ENCODE measurements around the gene PSRC1. TPM values are rescaled to one million over a fixed set of nuclear protein-coding genes. Genes with fewer than 3 reads are reported as not detected.

Gene PSRC1
- total RNA-seq, 2 donors from 2014 or later: 2.4 to 2.5 TPM

- Histone ChIP-seq H3K9me3 (no peaks in the 10 kb centered on the region), H3K27ac (no peak overlapping the region), H3K36me3 (no peaks in the 10 kb centered on the region), H3K4me3 (no peak overlapping the region), H3K4me1 (ENCODE audit: control insufficient read depth in 1 of 2, low read depth in 2 of 2) (peaks cover 0 to 23% of the 10 kb centered on the region in 2 donors), H3K27me3 (replicated peaks; ENCODE audit: insufficient read depth) (no peaks in the 10 kb centered on the region)
- DNase-seq (ENCODE audit: low spot score) (no peak), ATAC-seq (ENCODE audit: insufficient number of reproducible peaks, low FRiP score, low read depth) (no peak)
- TF ChIP-seq, protein P1, sequence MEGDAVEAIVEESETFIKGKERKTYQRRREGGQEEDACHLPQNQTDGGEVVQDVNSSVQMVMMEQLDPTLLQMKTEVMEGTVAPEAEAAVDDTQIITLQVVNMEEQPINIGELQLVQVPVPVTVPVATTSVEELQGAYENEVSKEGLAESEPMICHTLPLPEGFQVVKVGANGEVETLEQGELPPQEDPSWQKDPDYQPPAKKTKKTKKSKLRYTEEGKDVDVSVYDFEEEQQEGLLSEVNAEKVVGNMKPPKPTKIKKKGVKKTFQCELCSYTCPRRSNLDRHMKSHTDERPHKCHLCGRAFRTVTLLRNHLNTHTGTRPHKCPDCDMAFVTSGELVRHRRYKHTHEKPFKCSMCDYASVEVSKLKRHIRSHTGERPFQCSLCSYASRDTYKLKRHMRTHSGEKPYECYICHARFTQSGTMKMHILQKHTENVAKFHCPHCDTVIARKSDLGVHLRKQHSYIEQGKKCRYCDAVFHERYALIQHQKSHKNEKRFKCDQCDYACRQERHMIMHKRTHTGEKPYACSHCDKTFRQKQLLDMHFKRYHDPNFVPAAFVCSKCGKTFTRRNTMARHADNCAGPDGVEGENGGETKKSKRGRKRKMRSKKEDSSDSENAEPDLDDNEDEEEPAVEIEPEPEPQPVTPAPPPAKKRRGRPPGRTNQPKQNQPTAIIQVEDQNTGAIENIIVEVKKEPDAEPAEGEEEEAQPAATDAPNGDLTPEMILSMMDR (IDR thresholded peaks at IDR 0.05): no peak
Observed at GRCh38 chr1:109274533-109275476, 8.1 kb downstream of the PSRC1 start.

- H3K36me3 ChIP-seq: no peaks in the 10 kb centered on the region
- ATAC-seq (ENCODE audit: insufficient number of reproducible peaks, low FRiP score, low read depth): no peak
- DNase-seq (ENCODE audit: low spot score): no peak
- no peak overlapping the region for H3K27ac ChIP-seq
- peaks cover 0 to 23% of the 10 kb centered on the region in 2 donors for H3K4me1 ChIP-seq (ENCODE audit: control insufficient read depth in 1 of 2, low read depth in 2 of 2)
- TF ChIP-seq, protein P1 (IDR thresholded peaks at IDR 0.05): no peak
- H3K27me3 ChIP-seq (replicated peaks; ENCODE audit: insufficient read depth): no peaks in the 10 kb centered on the region
- H3K4me3 ChIP-seq: no peak overlapping the region
- H3K9me3 ChIP-seq: no peaks in the 10 kb centered on the region
Observed at GRCh38 chr1:109273570-109274288, 9.2 kb downstream of the PSRC1 start.

GRCh38 chr1:109272831-109273547, 10.0 kb downstream of the PSRC1 start:
- no peaks in the 10 kb centered on the region for H3K36me3 ChIP-seq
- DNase-seq (ENCODE audit: low spot score): no peak
- H3K9me3 ChIP-seq: no peaks in the 10 kb centered on the region
- H3K4me1 ChIP-seq (ENCODE audit: control insufficient read depth in 1 of 2, low read depth in 2 of 2): peaks cover 0 to 23% of the 10 kb centered on the region in 2 donors
- TF ChIP-seq, protein P1 (IDR thresholded peaks at IDR 0.05): no peak
- ATAC-seq (ENCODE audit: insufficient number of reproducible peaks, low FRiP score, low read depth): no peak
- no peaks in the 10 kb centered on the region for H3K27me3 ChIP-seq (replicated peaks; ENCODE audit: insufficient read depth)
- H3K27ac ChIP-seq: no peak overlapping the region
- no peak overlapping the region for H3K4me3 ChIP-seq

DNA sequence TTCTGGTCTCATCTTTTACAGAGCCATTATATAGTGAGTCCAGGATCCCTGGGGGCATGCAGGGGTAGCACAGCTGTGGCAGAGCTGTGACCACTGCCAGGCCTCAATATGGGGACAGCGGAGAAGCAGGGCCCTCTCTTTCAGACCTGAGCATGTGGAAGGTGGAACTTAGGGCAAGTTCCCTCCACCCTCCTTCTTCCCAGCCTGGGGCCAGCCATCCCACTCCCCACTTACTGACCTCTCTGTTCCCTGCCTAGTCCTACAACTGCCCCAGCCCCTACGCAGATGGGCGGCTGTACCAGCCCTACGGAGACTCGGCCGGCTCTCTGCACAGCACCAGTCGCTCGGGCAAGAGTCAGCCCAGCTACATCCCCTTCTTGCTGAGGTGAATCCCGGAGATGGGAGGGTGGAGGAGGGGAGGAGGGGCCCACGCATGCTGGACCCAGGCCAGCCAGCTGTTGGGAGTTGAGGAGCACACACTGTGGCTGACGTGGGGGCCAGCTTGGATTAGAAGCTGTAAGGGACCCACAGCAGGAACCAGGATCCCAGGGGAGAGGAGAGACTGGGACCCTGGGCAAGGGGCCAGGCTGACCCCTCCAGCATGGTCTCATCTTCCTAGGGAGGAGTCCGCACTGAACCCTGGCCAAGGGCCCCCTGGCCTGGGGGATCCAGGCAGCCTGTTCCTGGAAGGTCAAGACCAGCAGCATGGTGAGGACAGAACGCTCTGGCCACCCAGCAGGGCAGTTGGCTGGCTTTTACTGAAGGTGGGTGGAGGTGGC, 10.7 kb downstream of the PSRC1 start:
- Histone ChIP-seq H3K9me3 (no peaks in the 10 kb centered on the region), H3K36me3 (no peaks in the 10 kb centered on the region), H3K27ac (no peak overlapping the region), H3K27me3 (replicated peaks; ENCODE audit: insufficient read depth) (no peaks in the 10 kb centered on the region), H3K4me3 (no peak overlapping the region), H3K4me1 (ENCODE audit: control insufficient read depth in 1 of 2, low read depth in 2 of 2) (peaks cover 0 to 17% of the 10 kb centered on the region in 2 donors)
- TF ChIP-seq, protein P1 (IDR thresholded peaks at IDR 0.05): no peak
- DNase-seq (ENCODE audit: low spot score): no peak
- ATAC-seq (ENCODE audit: insufficient number of reproducible peaks, low FRiP score, low read depth): no peak
